Measurements from ENCODE around the gene HIP1.
"Not testable (repeated sequence)": the region's sequence is repeated elsewhere in the genome, so short reads cannot be mapped to it uniquely, and the experiment has no call there.

Gene HIP1

DNA sequence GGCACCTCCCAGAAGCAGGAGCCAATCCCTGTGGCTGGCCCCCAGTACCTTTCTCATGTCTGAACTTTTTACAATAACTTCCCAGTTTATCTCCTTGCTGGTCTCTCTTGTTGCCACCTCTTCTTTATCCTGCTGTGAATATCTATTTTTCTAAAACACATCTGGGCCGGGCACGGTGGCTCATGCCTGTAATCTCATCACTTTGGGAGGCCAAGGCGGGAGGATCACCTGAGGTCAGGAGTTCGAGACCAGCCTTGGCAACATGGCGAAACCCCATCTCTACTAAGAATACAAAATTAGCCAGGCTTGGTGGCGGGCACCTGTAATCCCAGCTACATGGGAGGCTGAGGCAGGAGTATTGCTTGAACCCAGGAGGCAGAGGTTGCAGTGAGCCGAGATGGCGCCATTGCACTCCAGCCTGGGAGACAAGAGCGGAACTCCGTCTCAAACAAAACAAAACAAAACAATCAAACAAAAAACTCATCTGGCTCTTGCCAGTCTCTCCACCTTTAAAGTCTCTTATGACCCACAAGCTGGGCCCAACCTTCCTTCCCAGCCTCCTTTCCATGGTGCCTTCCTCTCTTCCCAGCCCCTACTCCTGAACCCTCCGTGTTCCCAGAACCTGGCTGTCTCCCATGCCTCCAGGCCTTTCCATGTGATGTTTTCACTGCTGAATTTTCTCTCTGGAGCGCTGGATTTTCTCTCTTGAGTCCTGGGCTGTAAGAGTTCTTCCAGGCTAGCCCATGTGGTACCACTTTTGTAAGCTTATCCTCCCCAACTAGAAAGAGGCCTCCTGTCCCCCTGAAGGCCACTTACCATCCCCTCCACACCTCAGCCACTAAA is 51.3 kb downstream of the HIP1 start:
- H3K4me3 ChIP-seq (replicated peaks; ENCODE audit: low read depth, low read length): no peak overlapping the region
- no peak for DNase-seq (ENCODE audit: extremely low read depth, low read depth)
- TF ChIP-seq, protein P1, sequence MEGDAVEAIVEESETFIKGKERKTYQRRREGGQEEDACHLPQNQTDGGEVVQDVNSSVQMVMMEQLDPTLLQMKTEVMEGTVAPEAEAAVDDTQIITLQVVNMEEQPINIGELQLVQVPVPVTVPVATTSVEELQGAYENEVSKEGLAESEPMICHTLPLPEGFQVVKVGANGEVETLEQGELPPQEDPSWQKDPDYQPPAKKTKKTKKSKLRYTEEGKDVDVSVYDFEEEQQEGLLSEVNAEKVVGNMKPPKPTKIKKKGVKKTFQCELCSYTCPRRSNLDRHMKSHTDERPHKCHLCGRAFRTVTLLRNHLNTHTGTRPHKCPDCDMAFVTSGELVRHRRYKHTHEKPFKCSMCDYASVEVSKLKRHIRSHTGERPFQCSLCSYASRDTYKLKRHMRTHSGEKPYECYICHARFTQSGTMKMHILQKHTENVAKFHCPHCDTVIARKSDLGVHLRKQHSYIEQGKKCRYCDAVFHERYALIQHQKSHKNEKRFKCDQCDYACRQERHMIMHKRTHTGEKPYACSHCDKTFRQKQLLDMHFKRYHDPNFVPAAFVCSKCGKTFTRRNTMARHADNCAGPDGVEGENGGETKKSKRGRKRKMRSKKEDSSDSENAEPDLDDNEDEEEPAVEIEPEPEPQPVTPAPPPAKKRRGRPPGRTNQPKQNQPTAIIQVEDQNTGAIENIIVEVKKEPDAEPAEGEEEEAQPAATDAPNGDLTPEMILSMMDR (IDR thresholded peaks at IDR 0.05; ENCODE audit: low read depth, low read length, missing control alignments): no peak

DNA sequence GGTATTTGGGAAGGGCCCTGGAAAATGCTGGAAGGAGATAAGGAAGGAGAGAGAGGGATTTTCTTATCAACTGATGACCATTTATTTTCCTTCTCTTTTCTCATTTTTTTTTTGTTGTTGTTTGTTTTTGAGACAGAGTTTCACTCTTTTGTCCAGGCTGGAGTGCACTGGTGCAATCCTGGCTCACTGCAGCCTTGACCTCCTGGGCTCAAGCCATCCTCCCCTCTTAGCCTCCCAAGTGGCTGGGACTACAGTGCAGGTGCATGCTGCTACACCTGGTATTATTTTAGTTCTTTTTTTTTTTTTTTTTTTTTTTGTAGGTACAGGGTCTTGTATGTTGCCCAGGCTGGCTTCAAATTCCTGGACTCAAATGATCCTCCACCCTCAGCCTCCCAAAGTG is 52.2 kb downstream of the HIP1 start:
- TF ChIP-seq, protein P1 (IDR thresholded peaks at IDR 0.05; ENCODE audit: low read depth, low read length, missing control alignments): no peak
- no peak for DNase-seq (ENCODE audit: extremely low read depth, low read depth)
- H3K4me3 ChIP-seq (replicated peaks; ENCODE audit: low read depth, low read length): no peak overlapping the region

DNA sequence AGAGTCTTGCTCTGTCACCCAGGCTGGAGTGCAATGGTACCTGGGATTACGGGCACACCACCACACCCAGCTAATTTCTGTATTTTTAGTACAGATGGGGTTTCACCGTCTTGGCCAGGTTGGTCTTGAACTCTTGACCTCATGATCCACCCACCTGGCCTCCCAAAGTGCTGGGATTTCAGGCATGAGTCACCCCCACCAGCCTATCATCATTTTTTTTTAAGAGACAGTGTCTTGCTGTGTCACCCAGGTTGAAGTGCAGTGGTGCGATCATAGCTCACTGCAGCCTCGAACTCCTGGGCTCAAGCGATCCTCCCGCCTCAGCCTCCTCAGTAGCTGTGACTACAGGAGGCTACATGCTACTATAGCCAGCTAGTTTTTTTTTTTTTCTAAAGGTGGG is 56.7 kb downstream of the HIP1 start:
- not testable (repeated sequence) for H3K4me3 ChIP-seq (replicated peaks; ENCODE audit: low read depth, low read length); DNase-seq (ENCODE audit: extremely low read depth, low read depth)

DNA sequence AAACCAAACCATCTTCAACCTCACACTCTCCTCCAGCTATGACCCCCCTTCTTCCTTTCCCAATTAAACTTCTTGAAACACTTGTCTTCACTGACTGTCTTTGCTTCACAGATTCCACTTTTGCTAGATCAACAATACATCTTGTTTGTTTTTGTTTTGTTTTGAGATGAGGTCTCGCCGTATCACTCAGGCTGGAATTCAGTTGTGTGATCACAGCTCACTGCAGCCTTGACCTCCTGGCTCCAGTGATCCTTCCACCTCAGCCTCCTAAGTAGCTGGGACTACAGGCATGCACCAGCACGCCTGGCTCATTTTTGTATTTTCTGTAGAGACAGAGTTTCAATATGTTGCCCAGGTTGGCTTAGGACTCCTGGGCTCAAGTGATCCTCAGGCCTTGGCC is 59.7 kb downstream of the HIP1 start:
- DNase-seq (ENCODE audit: extremely low read depth, low read depth): no peak
- no peak overlapping the region for H3K4me3 ChIP-seq (replicated peaks; ENCODE audit: low read depth, low read length)
- TF ChIP-seq, protein P1 (IDR thresholded peaks at IDR 0.05; ENCODE audit: low read depth, low read length, missing control alignments): no peak

DNA sequence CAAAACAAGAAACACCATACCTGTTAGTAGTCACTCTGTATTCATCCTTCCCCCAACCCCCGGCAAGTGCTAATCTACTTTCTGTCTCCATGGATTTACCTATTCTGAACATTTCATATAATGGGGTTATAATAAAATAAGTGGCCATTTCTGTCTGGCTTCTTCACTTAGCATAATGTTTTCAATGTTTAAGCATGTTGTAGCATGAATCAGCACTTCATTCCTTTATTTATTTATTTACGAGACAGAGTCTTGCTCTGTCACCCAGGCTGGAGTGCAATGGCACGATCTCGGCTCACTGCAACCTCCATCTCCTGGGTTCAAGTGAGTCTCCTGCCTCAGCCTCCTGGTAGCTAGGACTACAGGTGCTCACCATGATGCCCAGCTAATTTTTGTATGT is 69.2 kb downstream of the HIP1 start:
- TF ChIP-seq, protein P1 (IDR thresholded peaks at IDR 0.05; ENCODE audit: low read depth, low read length, missing control alignments): no peak
- DNase-seq (ENCODE audit: extremely low read depth, low read depth): no peak
- H3K4me3 ChIP-seq (replicated peaks; ENCODE audit: low read depth, low read length): no peak overlapping the region

DNA sequence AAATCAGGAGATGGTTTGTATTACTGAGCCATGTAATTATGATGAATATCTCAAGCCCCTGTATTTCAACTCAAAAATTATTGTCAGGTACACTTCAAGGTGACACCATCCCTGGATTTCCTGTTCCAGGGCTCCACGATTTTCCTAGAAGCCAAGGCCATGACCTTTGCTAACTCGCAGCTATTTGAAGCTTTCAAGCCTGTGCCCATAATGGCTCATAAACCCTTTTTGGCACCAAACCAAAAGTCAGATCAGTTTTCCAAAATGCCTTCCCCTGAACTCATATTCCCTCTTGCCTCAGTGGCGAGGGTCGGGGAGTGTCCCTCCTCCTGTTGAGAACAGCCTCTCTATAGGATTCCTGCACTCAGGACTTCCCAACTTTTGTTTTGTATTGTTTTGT is 70.8 kb downstream of the HIP1 start:
- TF ChIP-seq, protein P1 (IDR thresholded peaks at IDR 0.05; ENCODE audit: low read depth, low read length, missing control alignments): no peak
- H3K4me3 ChIP-seq (replicated peaks; ENCODE audit: low read depth, low read length): no peak overlapping the region
- no peak for DNase-seq (ENCODE audit: extremely low read depth, low read depth)

DNA sequence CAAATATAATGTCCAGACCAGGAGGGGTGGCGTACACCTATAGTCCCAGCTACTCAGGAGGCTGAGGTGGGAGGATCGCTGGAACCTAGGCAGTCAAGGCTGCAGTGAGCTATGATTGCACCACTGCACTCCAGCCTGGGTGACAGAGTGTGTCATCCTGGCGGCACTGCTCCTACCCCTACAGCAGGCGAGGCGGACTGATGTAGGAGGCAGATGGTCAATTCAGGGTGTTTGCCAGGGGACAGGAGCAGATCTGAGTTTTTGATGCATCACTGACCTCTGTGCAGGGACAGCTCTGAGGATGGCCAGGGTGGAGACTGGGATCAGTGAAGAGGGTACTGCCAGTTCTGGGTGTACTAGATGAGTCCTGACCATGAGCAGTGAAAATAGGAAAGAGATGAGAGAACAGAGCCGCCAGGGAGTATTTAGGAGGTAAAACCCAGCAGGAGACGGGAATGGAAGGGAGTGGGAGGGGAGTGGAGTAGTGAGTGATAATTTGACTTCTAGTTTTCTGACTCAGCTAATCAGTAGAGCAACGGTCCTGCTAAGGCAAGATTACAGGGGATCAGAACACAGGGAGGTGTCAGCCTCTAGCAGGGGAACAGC is 75.3 kb downstream of the HIP1 start:
- no peak for DNase-seq (ENCODE audit: extremely low read depth, low read depth)
- no peak overlapping the region for H3K4me3 ChIP-seq (replicated peaks; ENCODE audit: low read depth, low read length)
- TF ChIP-seq, protein P1 (IDR thresholded peaks at IDR 0.05; ENCODE audit: low read depth, low read length, missing control alignments): no peak

All from HFF-Myc (cell line).